ENCODE measurements around the gene TTC28.

Gene TTC28

GRCh38 chr22:28231441-28231840 lies 448.2 kb downstream of the TTC28 start:
- TF ChIP-seq MYC (IDR thresholded peaks at IDR 0.05; ENCODE audit: low read depth, low read length) (no peak), CTCF (IDR thresholded peaks at IDR 0.05; ENCODE audit: low read depth, low read length) (no peak), POLR2A (IDR thresholded peaks at IDR 0.05; ENCODE audit: extremely low read depth, insufficient read length) (no peak)
- no peak for DNase-seq (ENCODE audit: low read depth)
- H3K4me3 ChIP-seq (ENCODE audit: low read depth, low read length), result no peak overlapping the region

- TF ChIP-seq MYC (IDR thresholded peaks at IDR 0.05; ENCODE audit: low read depth, low read length) (no peak), MAX (IDR thresholded peaks at IDR 0.05; ENCODE audit: low read depth, low read length) (no peak), CTCF (IDR thresholded peaks at IDR 0.05; ENCODE audit: low read depth, low read length) (no peak), POLR2A (IDR thresholded peaks at IDR 0.05; ENCODE audit: extremely low read depth, insufficient read length) (no peak)
- no peak for DNase-seq (ENCODE audit: low read depth)
These were observed 449.0 kb downstream of the TTC28 start for GRCh38 chr22:28230671-28231070.

GRCh38 chr22:28229566-28230485 lies 449.8 kb downstream of the TTC28 start:
- no peak for DNase-seq (ENCODE audit: low read depth)
- no peak overlapping the region for H3K4me3 ChIP-seq (ENCODE audit: low read depth, low read length)
- TF ChIP-seq MAX (IDR thresholded peaks at IDR 0.05; ENCODE audit: low read depth, low read length) (no peak), CTCF (IDR thresholded peaks at IDR 0.05; ENCODE audit: low read depth, low read length) (no peak), POLR2A (IDR thresholded peaks at IDR 0.05; ENCODE audit: extremely low read depth, insufficient read length) (no peak), MYC (IDR thresholded peaks at IDR 0.05; ENCODE audit: low read depth, low read length) (no peak)

More at GRCh38 chr22:28230671-28231070, 449.0 kb downstream of the TTC28 start:
- no peak overlapping the region for H3K4me3 ChIP-seq (ENCODE audit: low read depth, low read length)

- TF ChIP-seq POLR2A (IDR thresholded peaks at IDR 0.05; ENCODE audit: extremely low read depth, insufficient read length), result no peak
- TF ChIP-seq MYC (IDR thresholded peaks at IDR 0.05; ENCODE audit: low read depth, low read length), result no peak
- no peak for TF ChIP-seq MAX (IDR thresholded peaks at IDR 0.05; ENCODE audit: low read depth, low read length)
- no peak for TF ChIP-seq CTCF (IDR thresholded peaks at IDR 0.05; ENCODE audit: low read depth, low read length)
- DNase-seq (ENCODE audit: low read depth), result no peak
- H3K4me3 ChIP-seq (ENCODE audit: low read depth, low read length), result no peak overlapping the region
These were observed 455.8 kb downstream of the TTC28 start for GRCh38 chr22:28223826-28224225.

GRCh38 chr22:28222976-28223745 lies 456.5 kb downstream of the TTC28 start:
- TF ChIP-seq CTCF (IDR thresholded peaks at IDR 0.05; ENCODE audit: low read depth, low read length) (no peak), POLR2A (IDR thresholded peaks at IDR 0.05; ENCODE audit: extremely low read depth, insufficient read length) (no peak), MAX (IDR thresholded peaks at IDR 0.05; ENCODE audit: low read depth, low read length) (no peak), MYC (IDR thresholded peaks at IDR 0.05; ENCODE audit: low read depth, low read length) (no peak)
- DNase-seq (ENCODE audit: low read depth), result no peak
- H3K4me3 ChIP-seq (ENCODE audit: low read depth, low read length), result no peak overlapping the region

Measured in NB4 (cell line).